T-helper 1 cell (primary cell): ENCODE data around the gene ZNG1F.
"Not testable (repeated sequence)": the region's sequence is repeated elsewhere in the genome, so short reads cannot be mapped to it uniquely, and the experiment has no call there.

Experiments used
- DNase-seq, 5 donors: peaks; one replicate each; pipeline ENCODE4 v3.0.0-alpha.2; 2012 to 2020

ZNG1F gene

GRCh38 chr9:41082358-41082757, 106.8 kb downstream of the ZNG1F start:
- not testable (repeated sequence) for DNase-seq
